Astrocyte (in vitro differentiated cells and primary cell): Measurements from ENCODE around the gene MARCOL. TPM values are rescaled to one million over a fixed set of nuclear protein-coding genes. Genes with fewer than 3 reads are reported as not detected.
A peak's percentile ranks its signal among the peaks of the same experiment; 100 is the strongest.

Source experiments
- DNase-seq: peaks from one replicate; pipeline ENCODE4 v3.0.0-alpha.2; 2010; ENCODE audit warnings: low read depth
- FAIRE-seq: peaks from 2 replicates; lab custom pipeline; 2011; peaks lifted over from hg19 to GRCh38; lab: Jason Lieb, UNC
- H2AFZ ChIP-seq: 2 replicates; pipeline ENCODE4 v1.6.0; 2012; ENCODE audit warnings: low read depth, low read length, inconsistent platforms
- H3K27ac ChIP-seq: 2 replicates; pipeline ENCODE4 v1.5.1; 2011; ENCODE audit warnings: low read depth, low read length, inconsistent platforms
- H3K27me3 ChIP-seq: 2 replicates; pipeline ENCODE4 v1.6.0; 2011; ENCODE audit warnings: low read length, inconsistent platforms; ENCODE audit not compliant: insufficient read depth
- H3K36me3 ChIP-seq: 2 replicates; pipeline ENCODE4 v1.5.1; 2011; ENCODE audit warnings: low read length, inconsistent platforms; ENCODE audit not compliant: insufficient read depth
- H3K4me1 ChIP-seq: 2 replicates; pipeline ENCODE4 v1.5.1; 2011; ENCODE audit warnings: low read length, inconsistent platforms; ENCODE audit not compliant: insufficient read depth
- H3K4me2 ChIP-seq: 2 replicates; pipeline ENCODE4 v1.6.0; 2012; ENCODE audit warnings: low read length, inconsistent platforms
- H3K4me3 ChIP-seq: 2 replicates; pipeline ENCODE4 v1.5.1; 2011; ENCODE audit warnings: low read depth, mild to moderate bottlenecking, low read length, inconsistent platforms; ENCODE audit not compliant: insufficient read depth
- H3K79me2 ChIP-seq: 2 replicates; pipeline ENCODE4 v1.6.0; 2012; ENCODE audit warnings: mild to moderate bottlenecking, low read length, inconsistent platforms; ENCODE audit not compliant: insufficient read depth
- H3K9ac ChIP-seq: 2 replicates; pipeline ENCODE4 v1.6.0; 2012; ENCODE audit warnings: mild to moderate bottlenecking, low read length, inconsistent platforms
- H3K9me3 ChIP-seq: 2 replicates; pipeline ENCODE4 v1.5.1; 2012; ENCODE audit warnings: low read depth, mild to moderate bottlenecking, low read length, inconsistent platforms; ENCODE audit not compliant: insufficient read depth
- H4K20me1 ChIP-seq: 2 replicates; pipeline ENCODE4 v1.6.0; 2012; ENCODE audit warnings: low read length, inconsistent platforms; ENCODE audit not compliant: insufficient read depth
- H3K27ac Mint-ChIP-seq: one replicate; pipeline ENCODE4 v1.8.0; 2021; ENCODE audit warnings: mild to moderate bottlenecking, mixed read lengths; ENCODE audit not compliant: unreplicated experiment
- H3K27me3 Mint-ChIP-seq: one replicate; pipeline ENCODE4 v1.8.0; 2021; ENCODE audit warnings: low read depth, mixed read lengths; ENCODE audit not compliant: unreplicated experiment
- H3K36me3 Mint-ChIP-seq: one replicate; pipeline ENCODE4 v1.8.0; 2021; ENCODE audit warnings: low read depth, mixed read lengths; ENCODE audit not compliant: unreplicated experiment
- H3K4me1 Mint-ChIP-seq: one replicate; pipeline ENCODE4 v1.8.0; 2021; ENCODE audit warnings: low read depth, mixed read lengths; ENCODE audit not compliant: unreplicated experiment
- H3K4me3 Mint-ChIP-seq: one replicate; pipeline ENCODE4 v1.8.0; 2021; ENCODE audit warnings: mild to moderate bottlenecking, moderate library complexity, mixed read lengths; ENCODE audit not compliant: unreplicated experiment
- H3K9me3 Mint-ChIP-seq: one replicate; pipeline ENCODE4 v1.8.0; 2021; ENCODE audit warnings: mild to moderate bottlenecking, mixed read lengths; ENCODE audit not compliant: unreplicated experiment
- CTCF ChIP-seq: IDR thresholded peaks from 2 replicates; pipeline ENCODE4 v1.5.1; 2011; ENCODE audit warnings: low read depth, mild to moderate bottlenecking, inconsistent platforms, low read length, moderate library complexity; ENCODE audit not compliant: insufficient read depth
- EZH2 ChIP-seq: IDR thresholded peaks from 2 replicates; pipeline ENCODE4 v1.6.1; 2012; ENCODE audit warnings: mild to moderate bottlenecking, low read length, inconsistent platforms; ENCODE audit not compliant: insufficient read depth
- total RNA-seq: library from RNA; stranded (reverse); gene quantifications from 2 replicates; pipeline ENCODE4 v1.2.1, GENCODE V29; 2021

The MARCOL gene
- total RNA-seq, 1 donor from 2014 or later = not detected

- no peak overlapping the region for H3K4me3 ChIP-seq
- H3K36me3 ChIP-seq = no peaks in the 10 kb centered on the region
- H4K20me1 ChIP-seq = no peaks in the 10 kb centered on the region
- TF ChIP-seq CTCF (no peak), EZH2 (no peak)
- peaks cover 9% of the 10 kb centered on the region for H3K9me3 Mint-ChIP-seq
- H3K27ac Mint-ChIP-seq = no peak overlapping the region
- H3K4me1 Mint-ChIP-seq = no peaks in the 10 kb centered on the region
- no peak overlapping the region for H3K4me2 ChIP-seq
- H3K27me3 Mint-ChIP-seq = no peaks in the 10 kb centered on the region
- no peaks in the 10 kb centered on the region for H3K27me3 ChIP-seq
- H3K9me3 ChIP-seq = no peaks in the 10 kb centered on the region
- no peaks in the 10 kb centered on the region for H3K36me3 Mint-ChIP-seq
- H3K9ac ChIP-seq = no peak overlapping the region
- no peak for FAIRE-seq
- no peaks in the 10 kb centered on the region for H3K79me2 ChIP-seq
- DNase-seq = no peak
- no peak overlapping the region for H3K27ac ChIP-seq
- no peaks in the 10 kb centered on the region for H3K4me1 ChIP-seq
- no peak overlapping the region for H2AFZ ChIP-seq
- H3K4me3 Mint-ChIP-seq = no peak overlapping the region
Observed at GRCh38 chr5:148259288-148259687, 21.0 kb downstream of the MARCOL start.

- Histone ChIP-seq H4K20me1 (no peaks in the 10 kb centered on the region), H3K36me3 (no peaks in the 10 kb centered on the region), H3K9ac (no peak overlapping the region), H3K27ac (no peak overlapping the region), H3K79me2 (no peaks in the 10 kb centered on the region), H3K9me3 (no peaks in the 10 kb centered on the region), H3K4me2 (no peak overlapping the region), H3K27me3 (no peaks in the 10 kb centered on the region), H3K4me3 (no peak overlapping the region), H2AFZ (no peak overlapping the region), H3K4me1 (no peaks in the 10 kb centered on the region)
- no peaks in the 10 kb centered on the region for H3K27me3 Mint-ChIP-seq
- no peak overlapping the region for H3K4me3 Mint-ChIP-seq
- FAIRE-seq = no peak
- no peak for DNase-seq
- no peak overlapping the region for H3K27ac Mint-ChIP-seq
- no peaks in the 10 kb centered on the region for H3K36me3 Mint-ChIP-seq
- no peaks in the 10 kb centered on the region for H3K4me1 Mint-ChIP-seq
- peaks cover 12% of the 10 kb centered on the region for H3K9me3 Mint-ChIP-seq
- TF ChIP-seq EZH2 (no peak), CTCF (no peak)
Observed at GRCh38 chr5:148261221-148261620, 22.9 kb downstream of the MARCOL start.

- Histone ChIP-seq H3K4me2 (no peak overlapping the region), H3K4me3 (no peak overlapping the region), H3K9ac (no peak overlapping the region), H3K27me3 (no peaks in the 10 kb centered on the region), H3K27ac (no peak overlapping the region), H3K4me1 (peaks cover 3% of the 10 kb centered on the region), H4K20me1 (no peaks in the 10 kb centered on the region), H2AFZ (no peak overlapping the region), H3K79me2 (no peaks in the 10 kb centered on the region), H3K36me3 (no peaks in the 10 kb centered on the region), H3K9me3 (no peaks in the 10 kb centered on the region)
- TF ChIP-seq CTCF (no peak), EZH2 (no peak)
- DNase-seq (no peak), FAIRE-seq (no peak)
- H3K27me3 Mint-ChIP-seq = no peaks in the 10 kb centered on the region
- no peak overlapping the region for H3K4me3 Mint-ChIP-seq
- no peaks in the 10 kb centered on the region for H3K36me3 Mint-ChIP-seq
- peaks cover 14% of the 10 kb centered on the region for H3K4me1 Mint-ChIP-seq
- peak overlapping the region; percentile 78 for H3K27ac Mint-ChIP-seq
- H3K9me3 Mint-ChIP-seq = peaks cover 4% of the 10 kb centered on the region
Observed at GRCh38 chr5:148267962-148268361, 29.6 kb downstream of the MARCOL start.
